B cell (primary cell): ENCODE results near the gene ZBTB34.

Experiments used
- CTCF ChIP-seq: fragments of 200-600 bp; IDR thresholded peaks from one replicate; pipeline ENCODE4 v1.8.0; 2022; ENCODE audit warnings: antibody characterized with exemption, mild to moderate bottlenecking
- EZH2 ChIP-seq: IDR thresholded peaks from 2 replicates; pipeline ENCODE4 v1.6.1; 2012; ENCODE audit warnings: borderline replicate concordance, low read depth, mild to moderate bottlenecking, moderate library complexity, low read length; ENCODE audit not compliant: insufficient read depth, poor library complexity, severe bottlenecking

- TF ChIP-seq CTCF (no peak), EZH2 (no peak)
These were observed 12.1 kb downstream of the ZBTB34 start for GRCh38 chr9:126872516-126872915.
